Retinal pigment epithelial cell (primary cell): ENCODE results near the gene ZNF534.
A peak's percentile ranks its signal among the peaks of the same experiment; 100 is the strongest.
"Not testable (repeated sequence)": the region's sequence is repeated elsewhere in the genome, so short reads cannot be mapped to it uniquely, and the experiment has no call there.

Experiments
- DNase-seq: peaks from one replicate; pipeline ENCODE4 v3.0.0-alpha.2; 2010; ENCODE audit warnings: low read depth
- H3K4me3 ChIP-seq: 2 replicates; pipeline ENCODE4 v1.5.1; 2011; ENCODE audit warnings: mild to moderate bottlenecking, low read length, control low read depth, moderate library complexity
- TF ChIP-seq, protein P1 (sequence below): conservative IDR thresholded peaks from 2 replicates; pipeline ENCODE4 v1.5.1; 2011; ENCODE audit warnings: low read depth, low read length, control low read depth, inconsistent platforms

The ZNF534 gene

DNA sequence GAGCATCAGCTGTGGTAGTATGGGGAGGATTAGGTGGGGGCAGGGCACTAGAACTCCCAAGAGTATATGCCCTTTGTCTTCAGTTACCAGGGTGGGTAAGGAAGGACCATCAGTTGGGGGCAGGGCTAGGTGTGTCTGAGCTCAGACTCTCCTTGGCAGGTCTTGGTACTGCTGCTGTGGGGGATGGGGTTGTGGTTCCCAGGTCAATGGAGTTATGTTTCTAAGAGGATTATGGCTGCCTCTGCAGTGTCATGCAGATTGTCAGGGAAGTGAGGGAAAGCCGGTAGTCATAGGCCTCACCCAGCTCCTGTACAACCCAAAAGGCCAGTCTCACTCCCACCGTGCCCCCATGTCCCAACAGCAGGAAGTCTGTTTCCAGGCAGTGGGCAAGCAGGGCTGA, 15.6 kb downstream of the ZNF534 start:
- H3K4me3 ChIP-seq, result no peak overlapping the region
- TF ChIP-seq, protein P1, sequence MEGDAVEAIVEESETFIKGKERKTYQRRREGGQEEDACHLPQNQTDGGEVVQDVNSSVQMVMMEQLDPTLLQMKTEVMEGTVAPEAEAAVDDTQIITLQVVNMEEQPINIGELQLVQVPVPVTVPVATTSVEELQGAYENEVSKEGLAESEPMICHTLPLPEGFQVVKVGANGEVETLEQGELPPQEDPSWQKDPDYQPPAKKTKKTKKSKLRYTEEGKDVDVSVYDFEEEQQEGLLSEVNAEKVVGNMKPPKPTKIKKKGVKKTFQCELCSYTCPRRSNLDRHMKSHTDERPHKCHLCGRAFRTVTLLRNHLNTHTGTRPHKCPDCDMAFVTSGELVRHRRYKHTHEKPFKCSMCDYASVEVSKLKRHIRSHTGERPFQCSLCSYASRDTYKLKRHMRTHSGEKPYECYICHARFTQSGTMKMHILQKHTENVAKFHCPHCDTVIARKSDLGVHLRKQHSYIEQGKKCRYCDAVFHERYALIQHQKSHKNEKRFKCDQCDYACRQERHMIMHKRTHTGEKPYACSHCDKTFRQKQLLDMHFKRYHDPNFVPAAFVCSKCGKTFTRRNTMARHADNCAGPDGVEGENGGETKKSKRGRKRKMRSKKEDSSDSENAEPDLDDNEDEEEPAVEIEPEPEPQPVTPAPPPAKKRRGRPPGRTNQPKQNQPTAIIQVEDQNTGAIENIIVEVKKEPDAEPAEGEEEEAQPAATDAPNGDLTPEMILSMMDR, result no peak
- DNase-seq, result no peak

DNA sequence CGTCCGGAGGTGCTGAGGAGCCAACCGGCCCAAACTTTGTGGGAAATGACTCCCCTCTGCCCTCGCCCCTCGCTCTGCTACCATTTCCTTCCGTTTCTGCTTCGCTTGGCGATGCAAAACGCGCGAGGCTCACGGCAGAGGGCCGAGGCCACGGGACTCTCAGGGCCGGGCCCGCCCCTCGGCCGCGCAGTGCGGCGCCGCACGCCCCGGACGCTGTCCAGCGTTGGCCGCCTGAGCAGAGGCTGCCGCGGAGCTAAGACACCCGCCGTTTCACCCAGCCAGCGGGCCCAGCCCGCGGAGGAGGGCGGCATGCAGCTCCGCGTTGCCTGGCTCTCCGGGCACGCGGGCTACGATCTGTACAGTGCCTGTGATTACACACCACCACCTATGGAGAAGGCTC, 22.3 kb downstream of the ZNF534 start:
- no peak overlapping the region for H3K4me3 ChIP-seq
- no peak for DNase-seq
- TF ChIP-seq, protein P1, result no peak

DNA sequence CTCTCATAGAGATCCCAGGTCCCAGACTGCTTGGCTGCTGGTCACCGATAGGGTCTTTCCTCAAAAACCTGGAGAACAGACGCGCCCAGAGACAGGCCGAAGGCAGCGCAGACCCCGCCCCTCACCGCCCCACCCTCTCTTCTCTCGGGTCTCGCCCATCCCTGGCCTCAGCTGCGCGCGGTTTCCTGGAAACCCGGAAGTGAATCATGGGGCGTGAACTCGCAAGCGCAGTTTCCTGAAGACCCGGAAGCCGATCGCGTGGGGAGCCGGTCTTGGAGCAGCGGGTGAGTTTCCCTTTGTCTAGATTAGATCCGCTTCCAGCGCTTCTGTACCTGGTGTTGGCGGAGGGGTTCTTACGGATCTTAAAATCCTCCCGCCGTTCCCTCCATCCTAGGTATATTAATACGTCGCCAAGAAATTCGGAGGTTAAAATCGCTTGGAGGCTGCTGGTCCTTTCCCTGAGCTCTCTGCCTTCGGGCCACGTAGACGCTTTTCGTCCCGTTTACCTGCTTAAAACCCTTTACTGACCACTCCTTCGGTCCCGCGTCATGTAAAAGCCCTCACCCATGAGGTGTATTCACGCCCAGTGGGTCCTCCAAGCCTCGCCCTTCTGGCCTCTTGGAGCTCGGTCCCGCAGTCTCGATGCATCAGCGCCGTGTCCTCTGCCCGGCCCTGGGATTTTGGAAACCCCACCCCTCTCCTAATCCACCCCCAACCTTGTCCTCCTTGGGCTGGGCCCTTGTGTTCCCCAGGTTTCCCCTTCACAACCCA, 24.6 kb downstream of the ZNF534 start, which contains the start of gene ZNF578:
TSS of gene ZNF578 (plus strand) at position 230 of the 771 bp plus-strand sequence. CDS start 48,293 bp downstream, outside the sequence.
- TF ChIP-seq, protein P1, result no peak
- peak; percentile 33 for DNase-seq
- peak within 1 kb of the TSS; percentile 77 for H3K4me3 ChIP-seq

DNA sequence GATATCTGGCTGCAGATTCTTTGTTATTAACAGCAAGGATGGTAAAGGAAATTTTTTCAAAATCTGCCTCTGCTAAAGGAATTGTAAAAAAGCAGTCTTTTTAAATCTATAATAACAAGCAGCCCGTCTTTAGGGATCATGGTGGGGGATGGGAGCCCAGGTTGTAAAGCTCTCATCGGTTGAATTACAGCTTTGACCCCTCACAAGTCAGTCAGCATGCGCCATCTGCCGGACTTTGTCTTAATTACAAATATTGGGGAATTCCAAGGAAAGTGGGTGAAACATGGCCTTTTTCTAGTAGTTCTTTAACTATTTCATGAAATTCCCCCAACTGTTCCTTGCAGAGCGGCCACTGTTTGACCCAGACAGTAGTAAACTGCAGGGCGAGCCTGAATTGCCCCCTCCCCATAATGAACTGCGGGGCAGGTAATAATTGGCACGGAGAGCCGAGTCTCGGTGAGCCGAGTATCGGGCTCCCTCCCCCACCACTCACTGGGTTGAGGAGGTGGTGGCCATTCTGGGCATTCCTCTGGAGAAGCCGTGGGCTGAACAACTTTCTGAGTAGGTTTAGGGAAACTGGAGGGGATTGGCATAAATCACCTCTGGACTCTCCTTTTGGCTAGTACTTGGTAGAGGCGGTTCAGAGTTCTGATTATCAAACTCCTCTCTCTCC, 36.0 kb downstream of the ZNF534 start:
- TF ChIP-seq, protein P1, result no peak
- no peak overlapping the region for H3K4me3 ChIP-seq
- no peak for DNase-seq

DNA sequence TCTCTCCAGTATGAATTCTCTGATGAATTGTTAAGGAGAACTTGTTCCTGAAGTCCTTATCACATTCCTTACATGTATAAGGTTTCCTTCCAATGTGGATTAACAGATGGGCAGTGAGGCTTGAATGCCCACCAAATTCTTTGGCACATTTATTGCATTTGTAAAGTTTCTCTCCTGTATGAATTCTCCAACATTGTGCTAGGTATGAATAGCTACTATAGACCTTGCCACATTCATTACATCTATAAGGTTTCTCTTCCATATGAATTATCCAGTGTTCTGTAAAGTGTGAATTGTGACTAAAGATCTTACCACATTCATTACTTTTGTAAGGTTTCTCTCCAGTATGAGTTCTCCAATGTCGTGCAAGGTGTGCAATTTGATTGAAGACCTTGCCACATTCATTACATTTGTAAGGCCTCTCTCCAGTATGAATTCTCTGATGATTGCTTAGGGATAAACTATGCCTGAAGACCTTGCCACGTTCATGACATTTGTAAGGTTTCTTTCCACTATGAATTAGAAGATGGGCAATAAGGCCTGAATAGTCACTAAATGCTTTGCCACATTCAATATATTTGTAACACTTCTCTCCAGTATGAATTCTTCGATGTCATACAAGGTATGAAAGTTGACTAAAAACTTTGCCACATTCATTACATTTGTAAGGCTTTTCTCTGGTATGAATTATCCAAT, 44.9 kb downstream of the ZNF534 start:
- DNase-seq, result no peak
- TF ChIP-seq, protein P1, result no peak
- H3K4me3 ChIP-seq, result no peak overlapping the region

DNA sequence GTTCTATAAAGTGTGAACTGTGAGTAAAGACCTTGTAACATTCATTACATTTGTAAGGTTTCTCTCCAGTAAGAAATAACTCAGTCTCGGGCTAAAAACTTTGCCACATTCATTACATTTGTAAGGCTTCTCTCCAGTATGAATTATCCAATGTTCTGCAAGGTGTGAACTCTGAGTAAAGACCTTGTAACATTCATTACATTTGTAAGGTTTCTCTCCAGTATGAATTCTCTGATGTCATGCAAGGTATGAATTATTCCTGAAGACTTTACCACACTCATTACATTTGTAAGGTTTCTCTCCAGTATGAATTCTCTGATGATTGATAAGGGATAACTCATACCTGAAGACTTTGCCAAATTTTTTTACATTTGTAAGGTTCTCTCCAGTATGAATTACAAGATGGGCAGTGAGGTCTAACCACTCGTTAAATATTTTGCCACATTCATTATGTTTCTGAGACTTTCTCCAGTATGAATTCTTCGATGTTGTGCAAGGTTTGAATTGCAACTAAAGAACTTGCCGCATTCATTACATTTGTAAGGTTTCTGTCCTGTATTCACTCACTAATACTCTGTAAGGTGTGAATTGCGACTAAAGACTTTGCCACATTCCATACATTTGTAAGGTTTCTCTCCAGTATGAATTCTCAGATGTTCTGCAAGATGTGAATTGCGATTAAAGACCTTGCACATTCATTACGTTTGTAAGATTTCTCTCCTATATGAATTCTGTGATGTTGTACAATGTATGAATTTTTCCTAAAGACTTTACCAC, 45.6 kb downstream of the ZNF534 start:
- TF ChIP-seq, protein P1, result no peak
- no peak overlapping the region for H3K4me3 ChIP-seq
- DNase-seq, result no peak

DNA sequence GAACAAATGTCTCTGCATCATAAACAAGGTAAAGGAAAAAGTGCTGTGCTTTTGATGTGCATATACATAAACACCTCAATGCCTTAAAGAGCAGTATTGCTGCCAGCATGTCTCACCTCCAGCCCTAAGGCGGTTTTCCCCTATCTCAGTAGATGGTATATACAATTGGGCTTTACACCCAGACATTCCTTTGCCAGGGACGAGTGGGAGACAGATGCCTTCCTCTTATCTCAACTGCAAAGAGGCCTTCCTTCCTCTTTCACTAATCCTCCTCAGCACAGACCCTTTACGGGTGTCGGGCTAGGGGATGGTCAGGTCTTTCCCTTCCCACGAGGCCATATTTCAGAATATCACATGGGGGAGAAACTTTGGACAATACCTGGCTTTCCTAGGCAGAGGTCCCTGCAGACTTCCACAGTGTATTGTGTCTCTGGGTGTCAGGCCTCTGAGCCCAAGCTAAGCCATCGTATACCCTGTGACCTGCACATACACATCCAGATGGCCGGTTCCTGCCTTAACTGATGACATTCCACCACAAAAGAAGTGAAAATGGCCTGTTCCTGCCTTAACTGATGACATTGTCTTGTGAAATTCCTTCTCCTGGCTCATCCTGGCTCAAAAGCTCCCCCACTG, 55.3 kb downstream of the ZNF534 start:
- not testable (repeated sequence) for DNase-seq, H3K4me3 ChIP-seq

DNA sequence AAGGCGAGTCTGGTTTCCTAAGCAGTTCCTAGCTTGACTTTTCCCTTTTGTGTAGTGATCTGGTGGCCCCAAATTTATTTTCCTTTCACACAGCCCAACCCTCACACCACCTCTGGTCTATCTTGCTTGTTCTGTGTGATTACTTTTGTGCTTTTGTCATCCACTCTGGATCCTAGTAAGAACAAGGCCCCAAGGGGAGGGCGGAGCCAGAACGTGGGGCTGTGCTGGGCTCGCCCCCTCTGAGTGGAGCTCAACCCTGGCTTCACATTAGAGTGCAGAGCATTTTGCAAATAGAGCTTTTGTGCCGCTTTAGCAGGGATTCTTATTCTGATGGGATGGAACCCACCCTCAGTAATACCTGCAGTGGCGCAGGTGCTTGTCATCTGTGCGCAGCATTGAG, 56.1 kb downstream of the ZNF534 start:
- H3K4me3 ChIP-seq, DNase-seq: not testable (repeated sequence)

DNA sequence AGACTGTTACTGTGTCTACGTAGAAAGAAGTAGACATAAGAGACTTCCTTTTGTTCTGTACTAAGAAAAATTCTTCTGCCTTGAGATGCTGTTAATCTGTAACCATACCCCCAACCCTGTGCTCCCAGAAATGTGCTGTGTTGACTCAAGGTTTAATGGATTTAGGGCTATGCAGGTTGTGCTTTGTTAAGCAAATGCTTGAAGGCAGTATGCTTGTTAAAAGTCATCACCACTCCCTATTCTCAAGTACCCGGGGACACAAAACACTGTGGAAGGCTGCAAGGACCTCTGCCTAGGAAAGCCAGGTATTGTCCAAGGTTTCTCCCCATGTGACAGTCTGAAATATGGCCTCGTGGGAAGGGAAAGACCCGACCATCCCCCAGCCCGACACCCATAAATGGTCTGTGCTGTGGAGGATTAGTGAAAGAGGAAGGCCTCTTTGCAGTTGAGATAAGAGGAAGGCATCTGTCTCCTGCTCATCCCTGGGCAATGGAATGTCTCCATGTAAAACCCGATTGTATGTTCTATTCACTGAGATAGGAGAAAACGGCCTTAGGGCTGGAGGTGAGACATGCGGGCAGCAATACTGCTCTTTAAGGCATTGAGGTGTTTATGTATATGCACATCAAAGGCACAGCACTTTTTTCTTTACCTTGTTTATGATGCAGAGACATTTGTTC, 56.8 kb downstream of the ZNF534 start:
- not testable (repeated sequence) for H3K4me3 ChIP-seq, DNase-seq
